ENCODE results near the gene RASGRF1. TPM values are rescaled to one million over a fixed set of nuclear protein-coding genes. Genes with fewer than 3 reads are reported as not detected.
A peak's percentile ranks its signal among the peaks of the same experiment; 100 is the strongest.

Gene RASGRF1
- total and polyA plus RNA-seq, 12 donors, result under 0.01 to 0.86 (median 0.37) TPM; not detected in 9

- intact Hi-C loops (cut with DNase I), result no loop called here
- Histone ChIP-seq H3K4me1 (peaks cover 0 to 3% (median 0%) of the 10 kb centered on the region in 9 donors), H3K4me3 (no peak overlapping the region), H3K9me3 (no peaks in the 10 kb centered on the region), H3K27me3 (no peaks in the 10 kb centered on the region), H3K27ac (no peak overlapping the region), H3K36me3 (no peaks in the 10 kb centered on the region)
- WGBS, 2 donors, result 84 to 87% methylated on average over 9 of the region's 9 CpGs
- DNase-seq (no peak), ATAC-seq (no peak)
- no peak for TF ChIP-seq CTCF (IDR thresholded peaks at IDR 0.05)
These were observed 133.0 kb downstream of the RASGRF1 start for GRCh38 chr15:78957416-78958093.

GRCh38 chr15:78956937-78957336 lies 133.6 kb downstream of the RASGRF1 start:
- DNase-seq (no peak), ATAC-seq (no peak)
- TF ChIP-seq CTCF (IDR thresholded peaks at IDR 0.05), result no peak
- H3K36me3 ChIP-seq, result no peaks in the 10 kb centered on the region
- no peaks in the 10 kb centered on the region for H3K9me3 ChIP-seq
- no peak overlapping the region for H3K4me3 ChIP-seq
- H3K27ac ChIP-seq, result no peak overlapping the region
- no peaks in the 10 kb centered on the region for H3K27me3 ChIP-seq
- intact Hi-C loops (cut with DNase I), result no loop called here
- WGBS, 2 donors, result 87 to 90% methylated on average over 1 of the region's 1 CpG
- H3K4me1 ChIP-seq, result peaks cover 0 to 9% (median 5%) of the 10 kb centered on the region in 9 donors

- intact Hi-C loops (cut with DNase I), result no loop called here
- Histone ChIP-seq H3K27ac (no peak overlapping the region), H3K9me3 (no peaks in the 10 kb centered on the region), H3K4me1 (peaks cover 6 to 25% (median 17%) of the 10 kb centered on the region in 9 donors), H3K4me3 (no peak overlapping the region), H3K36me3 (no peaks in the 10 kb centered on the region), H3K27me3 (no peaks in the 10 kb centered on the region)
- 96 to 98% methylated on average over 5 of the region's 5 CpGs for WGBS, 2 donors
- no peak for DNase-seq
- no peak for ATAC-seq
- no peak for TF ChIP-seq CTCF (IDR thresholded peaks at IDR 0.05)
These were observed 135.2 kb downstream of the RASGRF1 start for GRCh38 chr15:78955355-78955754.

GRCh38 chr15:78951841-78952238 lies 138.7 kb downstream of the RASGRF1 start:
- 42 to 49% methylated on average over 4 of the region's 4 CpGs for WGBS, 2 donors
- peaks cover 6 to 32% (median 17%) of the 10 kb centered on the region in 9 donors for H3K4me1 ChIP-seq
- no peak for TF ChIP-seq CTCF (IDR thresholded peaks at IDR 0.05)
- H3K27ac ChIP-seq, result peak overlapping the region in 7 of 10 donors; percentile 0 to 69 (median 49)
- H3K4me3 ChIP-seq, result no peak overlapping the region
- H3K27me3 ChIP-seq, result no peaks in the 10 kb centered on the region
- ATAC-seq, result peak; percentile 21 to 78 (median 70)
- no peaks in the 10 kb centered on the region for H3K36me3 ChIP-seq
- DNase-seq, result no peak
- intact Hi-C loops (cut with DNase I), result no loop called here
- H3K9me3 ChIP-seq, result no peaks in the 10 kb centered on the region

Measured in heart right ventricle (tissue), 16 donors.